GM12865 (cell line): Measurements from ENCODE around the gene PLAAT5.
A peak's percentile ranks its signal among the peaks of the same experiment; 100 is the strongest.

ENCODE experiments used
- DNase-seq: peaks from one replicate; pipeline ENCODE4 v3.0.0; 2010; ENCODE audit warnings: low read depth
- H3K4me3 ChIP-seq: 2 replicates; pipeline ENCODE4 v1.5.1; 2011; ENCODE audit warnings: mild to moderate bottlenecking, low read depth, low read length, control low read depth
- TF ChIP-seq, protein P1 (sequence below): IDR thresholded peaks from 2 replicates; pipeline ENCODE4 v1.5.1; 2011; ENCODE audit warnings: low read length, control low read depth, low read depth, inconsistent platforms; ENCODE audit not compliant: insufficient read depth; ENCODE audit errors: missing control alignments

PLAAT5 gene

GRCh38 chr11:63480039-63480438, 10.9 kb downstream of the PLAAT5 start:
- no peak for DNase-seq
- TF ChIP-seq, protein P1, sequence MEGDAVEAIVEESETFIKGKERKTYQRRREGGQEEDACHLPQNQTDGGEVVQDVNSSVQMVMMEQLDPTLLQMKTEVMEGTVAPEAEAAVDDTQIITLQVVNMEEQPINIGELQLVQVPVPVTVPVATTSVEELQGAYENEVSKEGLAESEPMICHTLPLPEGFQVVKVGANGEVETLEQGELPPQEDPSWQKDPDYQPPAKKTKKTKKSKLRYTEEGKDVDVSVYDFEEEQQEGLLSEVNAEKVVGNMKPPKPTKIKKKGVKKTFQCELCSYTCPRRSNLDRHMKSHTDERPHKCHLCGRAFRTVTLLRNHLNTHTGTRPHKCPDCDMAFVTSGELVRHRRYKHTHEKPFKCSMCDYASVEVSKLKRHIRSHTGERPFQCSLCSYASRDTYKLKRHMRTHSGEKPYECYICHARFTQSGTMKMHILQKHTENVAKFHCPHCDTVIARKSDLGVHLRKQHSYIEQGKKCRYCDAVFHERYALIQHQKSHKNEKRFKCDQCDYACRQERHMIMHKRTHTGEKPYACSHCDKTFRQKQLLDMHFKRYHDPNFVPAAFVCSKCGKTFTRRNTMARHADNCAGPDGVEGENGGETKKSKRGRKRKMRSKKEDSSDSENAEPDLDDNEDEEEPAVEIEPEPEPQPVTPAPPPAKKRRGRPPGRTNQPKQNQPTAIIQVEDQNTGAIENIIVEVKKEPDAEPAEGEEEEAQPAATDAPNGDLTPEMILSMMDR = no peak
- H3K4me3 ChIP-seq = no peak overlapping the region

DNA sequence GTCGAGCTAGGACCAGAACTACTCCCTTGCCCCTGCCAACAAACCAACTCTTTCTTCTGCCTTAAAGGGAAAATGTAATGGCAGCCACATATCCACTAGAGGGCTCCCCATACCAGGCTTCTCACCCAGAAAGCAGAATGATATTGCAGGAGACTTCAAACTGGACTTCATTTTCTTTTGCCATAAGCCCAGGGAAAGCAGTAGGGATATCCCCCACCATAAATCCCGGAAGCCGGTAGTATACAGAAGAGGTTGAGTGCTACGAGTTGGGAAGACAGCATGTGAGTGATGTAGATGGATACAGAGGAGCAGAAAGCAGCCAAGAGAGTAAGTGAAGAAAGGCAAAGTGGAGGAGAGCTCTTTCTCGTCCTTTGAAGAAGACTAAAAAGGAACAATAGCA, 12.1 kb downstream of the PLAAT5 start:
- H3K4me3 ChIP-seq = no peak overlapping the region
- TF ChIP-seq, protein P1 = peak; percentile 84
- peak; percentile 79 for DNase-seq

DNA sequence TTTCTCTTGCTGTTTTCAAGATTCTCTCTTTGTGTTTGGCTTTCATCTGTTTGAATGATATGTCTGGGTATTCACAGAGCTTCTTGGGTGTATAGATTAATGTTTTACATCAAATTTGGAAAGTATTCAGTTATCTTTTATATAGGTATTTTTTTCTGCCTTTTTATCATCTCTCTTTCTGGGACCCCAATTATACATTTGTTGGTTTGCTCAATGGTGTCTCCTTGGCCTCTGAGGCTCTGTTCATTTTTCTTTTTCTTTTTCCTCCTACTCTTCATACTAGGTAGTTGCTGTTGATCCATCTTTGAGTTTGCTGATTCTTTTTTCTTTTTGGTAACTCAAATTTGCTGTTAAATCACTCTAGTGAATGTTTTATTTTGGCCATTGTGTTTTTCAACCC, 14.3 kb downstream of the PLAAT5 start:
- TF ChIP-seq, protein P1 = no peak
- no peak overlapping the region for H3K4me3 ChIP-seq
- DNase-seq = no peak

DNA sequence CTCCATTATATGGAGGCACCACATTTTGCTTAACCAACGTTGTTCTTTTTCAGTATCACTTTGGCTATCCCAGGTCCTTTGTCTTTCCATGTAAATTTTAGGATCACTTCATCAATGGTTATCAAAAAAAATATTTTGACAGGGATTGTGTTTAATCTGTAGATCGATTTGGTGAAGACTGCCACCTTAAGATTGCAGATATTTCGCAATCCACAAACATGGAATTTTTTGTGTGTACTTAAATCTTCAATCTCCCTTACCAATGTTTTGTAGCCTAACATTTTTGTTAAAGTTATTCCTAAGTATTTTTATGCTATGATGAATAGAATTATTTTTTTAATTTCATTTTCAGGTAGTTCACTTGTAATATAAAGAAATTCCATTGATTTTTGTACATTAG, 18.6 kb downstream of the PLAAT5 start:
- TF ChIP-seq, protein P1 = no peak
- DNase-seq = no peak
- no peak overlapping the region for H3K4me3 ChIP-seq

DNA sequence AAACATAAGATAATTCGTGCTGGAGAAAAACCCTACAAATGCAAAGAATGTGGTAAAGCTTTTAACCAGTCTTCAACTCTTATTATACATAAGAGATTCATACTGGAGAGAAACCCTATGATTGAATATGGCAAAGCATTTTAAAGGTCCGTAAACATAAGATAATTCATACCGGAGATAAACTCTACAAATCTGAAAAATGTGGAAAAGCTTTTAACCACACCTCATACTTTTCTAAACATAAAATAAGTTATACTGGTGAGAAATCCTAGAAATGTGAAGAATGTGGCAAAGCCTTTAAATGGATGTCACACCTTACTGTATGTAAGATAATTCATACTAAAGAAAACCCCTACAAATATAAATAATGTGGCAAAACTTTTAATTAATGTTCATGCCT, 20.7 kb downstream of the PLAAT5 start:
- no peak overlapping the region for H3K4me3 ChIP-seq
- no peak for DNase-seq
- TF ChIP-seq, protein P1 = no peak

DNA sequence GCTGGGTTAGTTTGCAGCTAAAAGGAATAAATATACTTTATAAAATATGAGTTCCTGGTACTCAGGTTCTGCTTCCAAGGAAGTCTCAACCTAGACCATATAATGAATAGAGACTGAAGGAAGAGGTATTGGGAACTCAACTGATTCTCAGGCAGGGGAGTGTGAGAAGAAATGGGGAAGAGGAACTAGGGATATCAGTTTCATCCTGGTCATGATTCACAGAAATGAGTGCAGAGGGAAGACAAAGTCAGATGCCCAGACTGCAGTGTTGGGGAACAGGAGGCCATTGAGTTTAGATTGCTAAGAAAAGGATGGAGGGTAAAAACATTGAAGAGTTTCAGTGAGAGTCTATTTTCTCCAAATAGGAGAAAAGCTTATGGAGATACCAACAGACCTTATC, 28.8 kb downstream of the PLAAT5 start:
- TF ChIP-seq, protein P1 = no peak
- DNase-seq = no peak
- no peak overlapping the region for H3K4me3 ChIP-seq

- TF ChIP-seq, protein P1 = no peak
- no peak for DNase-seq
- H3K4me3 ChIP-seq = no peak overlapping the region
Observed at GRCh38 chr11:63459586-63459985, 31.4 kb downstream of the PLAAT5 start.
